HG03175 (cell line): ENCODE data around the gene MMP25.

Experiments
- ATAC-seq: cut with Tn5 transposase; IDR thresholded peaks from one replicate; pipeline ENCODE4 v1.9.1; 2021; ENCODE audit warnings: mild to moderate bottlenecking, moderate library complexity; ENCODE audit not compliant: unreplicated experiment

MMP25 gene, protein sequence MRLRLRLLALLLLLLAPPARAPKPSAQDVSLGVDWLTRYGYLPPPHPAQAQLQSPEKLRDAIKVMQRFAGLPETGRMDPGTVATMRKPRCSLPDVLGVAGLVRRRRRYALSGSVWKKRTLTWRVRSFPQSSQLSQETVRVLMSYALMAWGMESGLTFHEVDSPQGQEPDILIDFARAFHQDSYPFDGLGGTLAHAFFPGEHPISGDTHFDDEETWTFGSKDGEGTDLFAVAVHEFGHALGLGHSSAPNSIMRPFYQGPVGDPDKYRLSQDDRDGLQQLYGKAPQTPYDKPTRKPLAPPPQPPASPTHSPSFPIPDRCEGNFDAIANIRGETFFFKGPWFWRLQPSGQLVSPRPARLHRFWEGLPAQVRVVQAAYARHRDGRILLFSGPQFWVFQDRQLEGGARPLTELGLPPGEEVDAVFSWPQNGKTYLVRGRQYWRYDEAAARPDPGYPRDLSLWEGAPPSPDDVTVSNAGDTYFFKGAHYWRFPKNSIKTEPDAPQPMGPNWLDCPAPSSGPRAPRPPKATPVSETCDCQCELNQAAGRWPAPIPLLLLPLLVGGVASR

DNA sequence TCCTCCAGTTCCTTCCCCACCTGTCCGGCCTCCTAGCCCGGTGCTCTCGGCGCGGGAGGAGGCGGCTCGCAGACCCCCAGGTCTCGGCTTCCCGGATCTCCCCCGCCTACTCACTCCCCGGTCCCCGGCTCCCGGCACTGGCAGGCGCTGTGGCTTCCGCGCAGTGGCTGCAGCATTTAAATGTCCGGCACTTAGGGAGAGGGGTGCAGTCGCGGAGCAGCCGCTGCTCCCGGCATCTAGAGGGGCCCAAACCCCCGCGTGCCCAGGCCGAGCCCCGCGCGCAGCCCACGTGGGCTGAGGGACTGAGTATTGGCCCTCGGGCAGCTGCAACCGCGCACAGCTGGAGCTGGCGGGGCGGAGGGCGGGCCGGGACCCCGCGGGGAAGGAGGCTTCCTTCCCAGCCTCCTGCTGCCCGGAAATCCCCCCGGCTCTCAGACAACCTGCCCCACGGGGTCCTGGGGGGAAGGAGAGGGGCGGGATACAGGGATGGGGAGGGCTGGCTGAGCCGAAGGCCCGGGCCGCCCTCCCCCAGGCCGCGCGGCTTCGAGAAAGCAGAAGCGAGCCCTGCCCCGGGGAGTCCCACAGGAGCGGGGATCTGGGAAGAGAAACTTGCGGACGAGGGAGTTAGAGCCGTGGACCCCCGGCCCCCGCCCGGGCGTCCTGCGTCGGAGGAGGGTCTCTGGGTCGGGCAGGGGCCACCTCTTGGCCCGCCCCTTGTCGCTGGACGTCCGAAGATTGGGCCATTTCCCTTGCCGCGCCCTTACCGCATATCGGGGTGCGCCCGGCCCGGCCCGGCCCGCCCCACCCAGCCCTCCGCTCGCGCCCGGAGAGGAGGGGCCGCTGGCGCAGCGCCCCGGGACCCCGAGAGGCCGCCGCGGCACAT is at the start of gene MMP25:
Gene MMP25, plus strand, starts transcription at position 804 of the 883 bp plus-strand sequence. CDS start 357 bp downstream, outside the sequence.
- ATAC-seq, result no peak

DNA sequence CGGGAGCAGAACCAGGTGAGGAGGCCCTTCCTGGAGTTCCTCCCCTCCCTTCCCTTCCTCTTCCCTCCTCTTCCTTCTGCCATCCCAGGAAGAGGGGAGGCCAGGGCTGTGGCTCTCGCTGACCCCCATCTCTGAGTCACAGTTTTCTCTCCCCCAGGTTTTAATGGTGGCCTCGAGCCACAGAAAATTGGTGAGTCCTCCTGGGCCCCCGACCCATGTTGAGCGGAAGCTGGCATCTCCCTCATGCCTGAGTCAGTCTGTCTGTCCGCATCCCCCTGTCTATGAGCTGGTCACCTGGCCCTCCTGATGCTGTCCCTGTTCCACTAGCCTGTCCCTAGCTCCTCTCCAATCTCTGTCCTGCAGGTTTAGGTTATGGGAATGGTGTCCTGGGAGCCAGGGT is 46.4 kb upstream of the MMP25 start:
- no peak for ATAC-seq

DNA sequence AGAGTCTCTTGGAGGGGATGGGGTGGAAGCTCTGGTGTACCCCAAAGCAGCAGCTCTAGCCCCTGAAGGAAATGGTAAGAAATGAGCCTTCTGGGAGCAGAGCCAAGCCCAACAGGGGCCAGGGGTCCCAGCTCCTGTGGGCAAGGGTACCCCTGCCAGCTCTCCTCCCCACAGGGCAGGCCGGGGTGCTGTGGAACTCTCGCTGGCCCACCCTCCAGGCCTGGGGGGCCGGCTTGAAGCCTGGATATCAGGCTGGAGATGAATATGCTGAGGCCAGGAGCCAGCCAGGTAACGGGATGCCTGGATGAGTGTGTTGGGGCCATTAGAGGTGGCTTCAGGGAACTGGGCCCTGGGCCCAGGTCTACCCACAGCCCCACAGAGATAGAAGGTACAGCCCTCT is 45.8 kb upstream of the MMP25 start:
- no peak for ATAC-seq

DNA sequence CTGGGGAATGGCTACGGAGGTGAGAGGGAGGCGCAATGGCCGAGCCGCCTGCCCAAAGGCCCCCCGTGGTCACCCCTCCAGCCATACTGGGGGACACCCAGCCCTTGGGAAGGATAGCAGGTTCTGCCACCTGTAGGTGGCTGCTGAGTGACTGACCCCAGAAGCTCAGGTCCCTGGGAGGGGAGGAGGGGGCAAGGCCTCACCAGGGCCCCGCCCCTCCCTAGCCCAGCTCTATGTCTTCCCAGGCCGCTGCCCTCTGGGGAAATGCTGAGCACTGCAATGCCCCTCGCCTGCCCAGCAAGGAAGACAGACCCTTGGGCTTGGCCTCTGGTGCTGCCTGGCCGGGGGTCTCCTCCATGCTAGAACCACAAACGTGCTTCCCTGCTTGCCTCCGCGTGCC is 45.0 kb upstream of the MMP25 start:
- no peak for ATAC-seq

DNA sequence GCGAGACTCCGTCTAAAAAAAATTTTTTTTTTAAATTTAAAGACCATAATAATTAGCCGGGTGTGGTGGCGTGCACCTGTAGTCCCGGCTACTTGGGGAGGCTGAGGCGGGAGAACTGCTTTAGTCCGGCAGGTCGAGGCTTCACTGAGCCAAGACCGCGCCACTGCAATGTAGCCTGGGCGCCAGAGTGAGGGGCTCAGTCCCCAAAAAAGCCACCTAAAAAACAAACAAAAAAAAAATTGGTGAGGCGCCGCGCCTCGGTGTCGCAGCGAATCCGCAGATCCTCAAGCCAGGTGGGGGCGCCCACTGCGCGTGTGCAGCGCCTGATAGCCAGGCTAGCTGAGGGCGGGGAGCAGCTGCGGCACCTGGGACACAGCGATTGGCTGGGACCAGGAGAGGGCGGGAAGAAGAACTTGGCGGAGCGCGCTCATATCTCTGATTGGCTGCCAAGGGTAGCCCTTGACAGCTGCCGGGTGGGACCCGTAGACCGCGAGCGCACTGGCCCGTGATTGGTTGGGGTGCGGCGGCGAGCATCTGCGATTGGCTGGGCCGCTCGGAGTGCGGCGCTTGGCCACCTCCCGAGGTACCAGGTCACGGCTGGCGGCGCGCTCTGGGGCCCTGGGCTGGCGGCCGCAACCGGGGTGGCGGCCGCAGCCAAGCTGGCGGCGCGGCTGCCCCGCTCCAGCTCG is 42.6 kb upstream of the MMP25 start:
- peak; percentile 93 for ATAC-seq

DNA sequence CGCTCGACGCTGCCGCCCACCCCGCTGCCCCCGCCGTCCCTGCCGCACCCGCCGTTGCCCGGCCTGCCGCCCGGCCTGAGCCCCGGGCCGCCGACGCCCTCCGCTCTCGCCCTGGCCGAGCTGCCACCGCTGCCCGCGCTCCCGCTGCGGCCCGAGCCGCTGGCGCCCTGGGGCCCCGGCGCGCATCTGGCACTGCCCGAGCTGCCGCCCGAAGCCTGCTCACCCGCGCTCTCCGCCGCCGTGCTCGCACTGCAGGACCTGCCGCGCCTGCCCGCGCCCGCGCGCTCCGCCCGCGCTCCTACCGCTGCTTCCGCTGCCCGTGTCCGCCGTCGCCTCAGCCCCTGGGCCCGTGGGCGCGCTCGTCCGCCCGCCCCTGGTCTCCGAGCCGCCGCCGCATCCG is 42.0 kb upstream of the MMP25 start:
- peak; percentile 12 for ATAC-seq

DNA sequence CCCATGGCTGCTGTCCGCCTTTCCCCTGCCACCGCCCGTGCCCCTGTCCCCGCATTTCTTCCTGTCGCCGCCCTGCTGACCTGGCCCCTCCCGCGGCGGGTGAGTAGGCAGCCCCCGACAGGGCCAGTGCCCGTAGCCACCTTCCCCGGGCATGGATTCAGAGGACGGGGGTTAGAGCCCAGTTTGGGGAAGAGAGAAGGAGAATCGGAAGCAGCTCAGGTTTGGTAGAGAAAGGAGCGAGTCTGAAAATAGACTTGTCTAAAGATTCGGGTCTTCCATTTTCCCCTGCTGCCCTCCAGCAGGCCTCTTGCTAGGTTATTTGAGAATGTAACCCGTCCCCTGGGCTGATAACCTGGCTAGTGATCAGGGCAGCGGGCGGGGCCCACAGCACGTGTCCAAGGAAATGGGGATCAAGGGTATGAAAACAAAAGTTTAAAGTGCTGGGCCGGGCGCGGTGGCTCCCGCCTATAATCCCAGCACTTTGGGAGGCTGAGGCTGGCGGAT is 41.5 kb upstream of the MMP25 start:
- no peak for ATAC-seq

DNA sequence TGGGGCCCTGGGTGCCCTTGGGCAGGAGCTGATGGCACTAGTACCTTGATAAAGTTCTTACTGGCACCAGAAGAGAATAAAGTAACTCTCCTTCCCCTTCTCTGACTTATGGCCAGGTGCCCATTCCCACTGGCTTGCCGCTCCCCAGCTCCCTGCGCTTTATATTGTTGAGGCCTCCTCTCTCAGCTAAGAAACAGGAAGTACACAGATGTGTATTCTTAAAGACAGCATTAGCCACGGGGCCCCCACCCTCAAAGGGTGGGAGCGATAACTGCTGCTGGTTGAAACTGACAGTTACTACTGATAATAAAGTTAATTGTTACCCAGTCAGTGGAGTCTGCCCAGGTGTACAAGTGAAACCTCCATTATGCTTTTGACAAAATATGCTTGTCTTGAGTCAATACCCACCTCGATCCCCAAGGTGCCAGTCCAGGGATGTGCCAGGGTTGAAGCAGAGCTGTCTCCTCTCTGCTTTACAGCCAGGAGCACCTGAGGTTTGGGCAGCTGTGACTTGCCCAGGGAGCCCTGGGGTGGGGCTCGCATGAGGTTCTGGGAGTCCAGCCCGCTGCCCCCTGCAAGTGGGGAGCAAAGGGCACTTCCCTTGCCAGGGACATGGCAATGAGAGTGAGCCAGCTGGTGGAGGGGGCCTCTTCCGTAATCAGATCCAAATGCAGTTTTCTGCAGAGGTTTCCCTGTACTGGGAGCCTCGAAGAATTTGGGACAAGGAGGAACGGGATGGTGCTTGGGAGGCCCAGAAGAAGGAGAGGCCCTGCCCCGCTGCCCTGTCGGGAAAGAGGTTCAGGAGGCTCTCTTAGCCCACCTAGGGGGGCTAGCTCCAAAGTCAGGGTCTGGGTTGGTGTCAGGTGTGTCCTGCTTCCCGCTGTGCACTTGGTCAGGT is 39.1 kb upstream of the MMP25 start:
- no peak for ATAC-seq

DNA sequence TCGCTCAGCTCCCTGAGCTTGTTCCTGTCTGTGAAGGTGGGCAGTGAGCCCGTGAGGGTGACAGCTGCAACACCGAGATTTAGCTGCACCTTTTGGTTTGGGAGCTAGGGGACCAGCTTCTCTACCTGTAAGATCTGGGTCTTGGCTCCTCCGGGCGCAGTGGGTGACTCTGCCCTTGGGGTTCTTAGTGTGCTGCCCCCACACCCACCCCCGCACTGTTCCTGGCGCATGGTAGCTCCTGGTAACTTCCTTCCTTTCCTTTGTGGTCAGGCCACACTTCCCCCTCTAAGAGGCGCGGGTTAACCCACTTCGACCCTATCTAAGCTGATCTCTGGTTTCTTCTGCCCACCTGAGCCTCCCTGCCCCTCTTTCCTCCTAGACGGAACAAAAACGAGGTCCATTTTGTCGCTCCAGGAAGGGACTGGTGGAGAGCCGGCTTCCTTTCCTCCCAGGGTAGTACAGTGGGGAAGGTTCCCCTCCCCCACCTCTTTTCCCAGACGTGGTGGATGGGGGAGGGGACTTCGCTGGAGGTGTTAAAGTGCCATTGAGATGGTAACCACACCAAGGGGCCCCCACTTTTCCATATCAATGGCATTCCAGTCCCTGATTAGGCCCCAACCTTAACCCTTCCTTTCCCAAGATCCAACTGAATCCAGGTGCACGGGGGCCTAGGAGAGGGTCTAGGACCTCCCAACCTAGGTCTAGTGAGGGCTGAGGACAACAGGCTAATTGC is 38.2 kb upstream of the MMP25 start:
- ATAC-seq, result no peak

DNA sequence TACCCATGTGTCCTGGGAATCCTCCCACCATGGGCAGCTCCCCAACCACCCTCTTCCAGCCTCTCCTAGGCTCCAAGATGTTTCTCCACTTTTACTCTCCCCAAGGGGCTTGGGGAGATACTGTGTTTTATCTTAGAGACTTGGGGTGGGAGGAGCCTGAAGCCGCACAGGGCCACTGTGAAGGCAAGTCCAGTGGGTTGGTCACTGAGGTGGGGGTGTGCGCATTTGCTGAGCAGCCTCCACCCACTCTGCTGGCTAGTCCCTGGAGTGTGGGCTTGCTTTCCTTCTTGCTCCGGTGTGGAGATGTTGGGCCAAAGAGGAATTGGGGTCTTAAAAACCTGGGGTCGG is 37.7 kb upstream of the MMP25 start:
- ATAC-seq, result no peak

DNA sequence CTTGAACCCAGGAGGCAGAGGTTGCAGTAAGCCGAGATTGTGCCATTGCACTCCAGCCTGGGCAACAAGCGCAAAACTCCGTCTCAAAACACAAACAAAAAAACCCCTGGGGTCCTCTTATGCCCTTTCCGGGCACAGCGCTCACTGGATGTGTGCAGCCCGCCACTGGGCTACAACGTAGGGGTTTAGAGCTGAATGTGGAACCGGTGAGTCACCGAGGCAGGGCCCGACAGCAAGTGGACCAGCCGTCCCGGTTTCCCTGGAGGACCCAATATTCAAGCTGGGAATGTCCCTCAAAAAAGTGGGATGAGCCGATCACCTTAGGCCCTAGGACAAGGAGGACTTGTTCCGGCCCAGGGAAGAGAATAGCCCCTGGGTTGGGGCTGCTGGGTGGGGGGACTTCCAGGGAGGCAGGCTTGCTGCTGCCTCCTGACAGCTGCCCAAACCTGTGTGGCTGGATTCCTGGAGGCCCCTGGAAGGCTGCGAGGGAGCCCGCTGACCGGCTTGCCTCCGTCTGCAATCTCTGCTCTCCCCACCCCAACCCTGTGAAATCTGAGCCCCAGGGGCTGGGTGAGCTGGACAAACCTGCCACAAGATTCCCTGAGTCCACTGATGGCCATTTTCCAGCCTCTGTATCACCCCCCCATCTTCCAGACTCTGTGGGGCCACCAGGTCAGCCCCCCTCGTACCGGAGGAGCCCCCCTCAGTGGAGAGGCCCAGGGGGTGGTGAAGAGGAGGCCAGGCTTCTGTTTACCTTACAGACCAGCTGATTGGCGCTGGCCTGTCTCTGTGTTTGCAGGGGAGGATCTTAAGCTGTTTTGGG is 36.6 kb upstream of the MMP25 start:
- no peak for ATAC-seq

DNA sequence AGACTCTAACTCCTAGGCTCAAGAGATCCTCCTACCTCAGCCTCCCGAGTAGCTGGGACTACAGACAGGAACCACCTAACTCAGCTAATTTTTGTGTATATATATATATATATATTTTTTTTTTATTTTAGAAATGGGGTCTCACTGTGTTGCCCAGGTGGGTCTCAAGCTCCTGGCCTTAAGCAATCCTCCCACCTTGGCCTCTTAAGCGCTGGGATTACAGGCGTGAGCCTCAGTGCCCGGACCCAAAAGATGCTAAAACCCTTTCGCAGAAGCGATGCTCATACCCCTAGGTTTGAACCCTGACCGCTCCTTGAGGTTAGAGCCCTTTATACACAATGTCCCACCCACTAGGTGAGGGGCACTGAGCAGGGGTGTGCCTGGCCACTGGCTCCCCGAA is 35.9 kb upstream of the MMP25 start:
- ATAC-seq, result no peak

DNA sequence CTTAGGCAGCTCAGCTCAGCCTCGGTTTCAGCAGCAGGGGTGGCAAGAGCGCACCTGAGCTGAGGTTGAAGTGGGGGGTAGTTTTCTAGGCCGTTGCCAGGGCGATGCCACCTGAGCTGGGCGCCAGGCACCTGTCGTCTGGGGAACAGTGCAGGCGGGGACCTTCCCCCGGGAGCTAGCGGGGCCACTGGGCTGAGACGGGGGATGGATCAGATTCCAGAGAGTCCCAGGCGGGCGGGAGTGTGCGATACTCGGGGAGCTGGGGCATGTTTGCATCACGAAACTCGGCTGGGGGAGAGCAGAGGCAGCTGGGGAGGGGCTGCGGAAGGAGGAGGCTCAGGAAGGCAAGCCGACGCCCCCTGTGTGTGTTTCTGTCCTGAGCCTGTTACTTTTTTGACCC is 34.1 kb upstream of the MMP25 start:
- ATAC-seq, result no peak

DNA sequence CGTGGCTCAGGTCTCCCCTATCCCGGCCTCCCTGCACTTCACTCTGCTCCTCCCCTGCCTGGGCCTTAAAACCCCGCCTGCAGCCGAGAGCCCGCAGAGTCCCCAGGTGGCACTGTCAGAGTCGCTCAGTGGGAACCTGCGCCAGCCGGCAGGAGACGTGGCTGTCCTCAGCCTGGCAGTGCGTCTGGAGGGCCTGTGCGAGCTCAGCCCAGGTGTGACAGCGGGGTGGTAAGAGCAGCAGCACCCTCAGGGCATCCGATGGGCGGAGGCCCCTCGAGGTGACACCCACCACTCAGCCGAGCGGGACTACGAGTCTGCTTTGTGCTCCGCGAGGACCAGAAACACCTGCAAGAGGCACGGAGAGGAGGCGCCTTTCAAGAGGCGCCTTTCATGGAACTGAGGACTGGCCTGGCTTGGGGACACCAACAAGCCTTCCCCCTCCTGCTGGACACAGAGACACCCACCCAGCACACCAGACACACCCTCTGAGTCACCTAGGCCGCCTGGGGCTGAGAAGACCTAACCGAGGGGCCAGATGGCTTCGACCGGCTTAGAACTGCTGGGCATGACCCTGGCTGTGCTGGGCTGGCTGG is 33.4 kb upstream of the MMP25 start, which contains the start of gene CLDN9:
Gene CLDN9, plus strand, starts transcription at position 96 of the 593 bp plus-strand sequence. Its CDS starts 440 bp downstream, at position 536.
- ATAC-seq, result no peak

DNA sequence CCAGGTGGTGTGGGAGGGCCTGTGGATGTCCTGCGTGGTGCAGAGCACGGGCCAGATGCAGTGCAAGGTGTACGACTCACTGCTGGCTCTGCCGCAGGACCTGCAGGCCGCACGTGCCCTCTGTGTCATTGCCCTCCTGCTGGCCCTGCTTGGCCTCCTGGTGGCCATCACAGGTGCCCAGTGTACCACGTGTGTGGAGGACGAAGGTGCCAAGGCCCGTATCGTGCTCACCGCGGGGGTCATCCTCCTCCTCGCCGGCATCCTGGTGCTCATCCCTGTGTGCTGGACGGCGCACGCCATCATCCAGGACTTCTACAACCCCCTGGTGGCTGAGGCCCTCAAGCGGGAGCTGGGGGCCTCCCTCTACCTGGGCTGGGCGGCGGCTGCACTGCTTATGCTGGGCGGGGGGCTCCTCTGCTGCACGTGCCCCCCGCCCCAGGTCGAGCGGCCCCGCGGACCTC is 32.8 kb upstream of the MMP25 start:
- no peak for ATAC-seq

DNA sequence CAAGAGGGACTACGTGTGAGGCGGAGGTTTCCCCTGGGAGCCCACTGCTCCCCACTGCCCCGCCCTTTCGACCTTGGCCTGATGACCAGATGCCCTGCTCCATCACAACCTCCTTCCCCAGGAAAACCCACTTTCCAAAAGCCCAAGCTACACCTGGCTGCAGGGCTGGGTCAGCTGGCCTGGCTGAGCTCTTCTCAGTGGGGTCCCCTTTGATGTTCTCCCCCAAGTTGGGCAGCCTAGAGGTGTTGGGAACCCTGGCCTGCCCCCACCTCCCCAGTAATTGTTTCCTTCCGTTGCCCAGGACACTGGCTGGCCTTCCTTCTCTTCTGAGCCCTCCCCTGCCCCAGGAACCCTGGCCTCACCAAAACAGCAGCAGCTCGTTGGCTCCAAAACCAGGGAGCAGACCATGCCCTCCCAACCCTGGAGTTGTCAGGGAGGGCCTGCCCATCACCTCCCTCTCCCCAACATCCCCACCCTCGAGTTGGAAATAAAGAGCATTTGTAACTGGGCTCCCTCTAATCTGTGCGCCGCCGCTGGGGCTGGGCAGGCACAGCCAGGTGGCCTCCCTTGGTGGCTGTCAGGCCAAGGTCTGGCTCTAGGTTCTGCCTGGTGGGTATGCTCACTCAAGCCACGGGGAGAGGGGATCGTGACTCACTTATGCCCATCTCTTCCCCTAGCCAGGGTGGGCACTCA is 32.2 kb upstream of the MMP25 start:
- ATAC-seq, result no peak

DNA sequence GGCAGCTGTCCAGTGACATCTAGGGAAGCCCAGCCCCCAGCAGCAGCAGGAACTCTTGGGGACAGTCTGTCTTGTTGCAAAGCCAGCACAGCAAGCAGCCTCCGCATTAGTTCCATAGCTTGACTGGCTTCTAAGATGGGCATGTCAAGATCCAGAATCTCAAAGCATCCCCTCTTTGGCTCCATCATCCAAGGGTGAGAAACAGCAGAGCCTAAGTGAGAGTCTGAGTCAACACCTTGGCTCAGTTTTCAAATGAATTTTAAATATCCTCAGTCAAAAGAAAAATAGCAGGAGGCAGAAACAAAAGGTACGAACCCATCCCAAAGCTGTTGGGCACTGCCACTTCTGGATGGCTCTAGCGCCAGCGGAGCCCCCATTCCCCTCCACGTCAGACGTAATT is 31.4 kb upstream of the MMP25 start:
- ATAC-seq, result no peak
